GM18505 (cell line): ENCODE measurements around the gene PRKN.

Experiments
- ATAC-seq: cut with Tn5 transposase; IDR thresholded peaks from one replicate; pipeline ENCODE4 v1.9.1; 2021; ENCODE audit not compliant: unreplicated experiment
- POLR2A ChIP-seq: IDR thresholded peaks from 4 replicates; pipeline ENCODE4 v1.6.1; 2011; ENCODE audit warnings: borderline replicate concordance; ENCODE audit not compliant: insufficient read depth, insufficient read length; ENCODE audit errors: extremely low read depth

PRKN gene

DNA sequence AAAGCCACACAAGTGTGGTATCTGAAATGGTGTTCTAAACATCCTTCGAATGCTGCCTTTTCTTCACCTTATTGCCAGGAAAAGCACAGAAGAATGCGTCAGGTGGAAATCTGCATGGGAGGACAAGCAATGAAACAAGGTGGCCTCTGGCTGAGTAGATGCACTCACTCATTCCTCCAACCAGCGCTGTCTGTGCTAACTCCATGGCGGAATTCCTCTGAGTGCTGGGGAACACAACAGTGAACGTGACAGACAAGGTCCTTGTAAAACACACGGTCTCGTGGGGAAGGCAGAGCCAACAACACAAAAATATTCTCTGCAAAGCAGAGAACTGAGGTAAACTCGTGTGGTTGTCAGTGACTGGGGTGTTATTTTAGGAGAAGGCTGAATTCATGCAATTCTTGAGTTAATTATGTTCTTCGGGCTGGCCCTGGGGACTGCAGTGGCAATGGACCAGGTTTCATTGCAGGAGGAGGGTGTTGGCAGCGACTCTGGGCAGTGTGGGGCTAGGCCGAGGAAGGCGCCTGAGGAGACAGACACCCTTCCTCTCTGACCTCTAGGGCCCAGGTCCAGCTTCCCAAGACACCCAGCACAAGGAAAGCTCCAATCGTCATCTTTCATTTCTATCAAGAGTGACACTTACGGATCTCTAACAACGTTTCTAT is 339.7 kb downstream of the PRKN start:
- no peak for TF ChIP-seq POLR2A
- no peak for ATAC-seq

GRCh38 chr6:162385980-162386379 is 341.6 kb downstream of the PRKN start:
- ATAC-seq: no peak
- no peak for TF ChIP-seq POLR2A

GRCh38 chr6:162379757-162380409 is 347.7 kb downstream of the PRKN start:
- ATAC-seq: no peak
- TF ChIP-seq POLR2A: no peak

DNA sequence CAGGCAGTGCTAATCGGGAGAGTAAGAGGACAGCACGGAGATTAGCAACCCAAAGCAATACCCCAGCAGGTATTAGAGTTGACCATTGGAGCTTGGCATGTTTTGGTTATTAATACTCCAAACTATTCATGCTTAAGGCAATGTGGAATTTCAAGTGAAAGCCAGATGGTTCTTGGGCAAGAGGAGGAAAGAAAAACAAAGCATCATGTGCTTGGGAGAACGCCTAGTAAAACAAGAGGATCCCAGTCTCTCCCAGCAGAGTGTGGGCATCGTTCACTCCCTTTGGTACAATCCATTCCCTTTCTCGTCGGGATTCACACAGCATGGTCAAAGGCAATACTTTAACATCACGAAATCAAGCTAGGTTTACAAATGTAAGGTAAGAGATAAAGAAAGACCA is 349.8 kb downstream of the PRKN start:
- no peak for ATAC-seq
- no peak for TF ChIP-seq POLR2A

- ATAC-seq: no peak
Observed at GRCh38 chr6:162373868-162374267, 353.7 kb downstream of the PRKN start.

DNA sequence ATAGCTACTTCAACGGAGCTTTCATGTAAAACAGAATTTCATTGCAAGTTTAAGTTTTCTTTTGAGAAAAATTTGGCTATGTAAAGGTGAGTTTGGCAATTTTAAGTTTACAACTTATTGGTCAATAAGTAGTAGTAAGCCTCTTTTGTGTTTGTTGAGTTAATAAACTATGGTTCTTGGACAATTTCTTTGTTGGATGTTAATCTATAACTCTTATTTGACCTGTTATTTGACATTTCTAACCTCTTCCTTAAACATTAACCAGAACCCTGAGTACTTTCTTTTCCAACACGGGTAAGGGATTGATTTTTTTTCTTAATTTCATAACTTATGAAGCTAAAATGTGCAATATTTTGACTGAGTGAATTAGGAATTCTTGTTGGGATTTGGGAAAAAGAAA is 354.4 kb downstream of the PRKN start:
- TF ChIP-seq POLR2A: no peak
- no peak for ATAC-seq

More at GRCh38 chr6:162373868-162374267, 353.7 kb downstream of the PRKN start:
- no peak for TF ChIP-seq POLR2A

GRCh38 chr6:162372106-162372505 is 355.5 kb downstream of the PRKN start:
- no peak for ATAC-seq
- no peak for TF ChIP-seq POLR2A

DNA sequence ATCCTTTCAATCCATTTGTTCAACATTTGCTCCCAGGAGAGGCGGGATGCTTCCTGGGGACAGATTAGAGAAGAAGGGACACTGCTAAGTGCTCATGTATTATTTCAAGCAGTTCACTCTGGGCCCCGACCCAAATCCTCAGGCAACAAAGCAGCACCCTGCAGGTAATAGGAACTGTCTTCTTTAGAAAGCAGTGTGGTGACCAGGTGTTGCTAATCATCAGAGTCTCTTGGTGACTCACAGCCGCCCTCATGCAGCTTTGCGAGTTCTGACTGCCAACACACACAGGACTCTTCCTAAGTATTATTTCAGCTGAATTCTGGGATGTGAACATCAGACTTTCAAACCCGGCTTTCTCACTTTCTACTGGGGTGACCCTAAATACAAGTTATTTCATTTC is 356.4 kb downstream of the PRKN start:
- ATAC-seq: no peak
- no peak for TF ChIP-seq POLR2A

GRCh38 chr6:162369091-162369490 is 358.5 kb downstream of the PRKN start:
- no peak for ATAC-seq
- no peak for TF ChIP-seq POLR2A

DNA sequence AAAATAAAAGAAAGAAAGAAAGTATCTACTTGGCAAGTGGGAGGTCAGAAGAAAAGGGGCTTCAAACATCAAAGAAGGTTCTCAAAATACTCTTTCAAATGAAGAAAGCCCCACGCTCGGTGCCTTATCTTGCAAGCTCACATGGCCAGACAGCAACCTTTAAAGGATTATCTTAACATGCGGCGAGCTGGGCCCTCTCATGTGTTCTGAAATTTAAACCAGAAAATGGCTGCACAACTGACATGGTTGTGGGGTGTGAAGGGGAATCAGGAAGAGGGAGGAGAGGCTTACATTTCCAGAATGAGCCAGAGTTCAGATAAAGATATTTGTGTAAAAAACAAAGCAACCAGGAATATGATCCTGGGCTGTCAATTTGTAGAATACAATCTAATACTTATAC is 363.1 kb downstream of the PRKN start:
- TF ChIP-seq POLR2A: no peak
- ATAC-seq: no peak

- no peak for ATAC-seq
- no peak for TF ChIP-seq POLR2A
Observed at GRCh38 chr6:162363757-162364156, 363.8 kb downstream of the PRKN start.

- ATAC-seq: no peak
- TF ChIP-seq POLR2A: no peak
Observed at GRCh38 chr6:162360901-162361567, 366.5 kb downstream of the PRKN start.

DNA sequence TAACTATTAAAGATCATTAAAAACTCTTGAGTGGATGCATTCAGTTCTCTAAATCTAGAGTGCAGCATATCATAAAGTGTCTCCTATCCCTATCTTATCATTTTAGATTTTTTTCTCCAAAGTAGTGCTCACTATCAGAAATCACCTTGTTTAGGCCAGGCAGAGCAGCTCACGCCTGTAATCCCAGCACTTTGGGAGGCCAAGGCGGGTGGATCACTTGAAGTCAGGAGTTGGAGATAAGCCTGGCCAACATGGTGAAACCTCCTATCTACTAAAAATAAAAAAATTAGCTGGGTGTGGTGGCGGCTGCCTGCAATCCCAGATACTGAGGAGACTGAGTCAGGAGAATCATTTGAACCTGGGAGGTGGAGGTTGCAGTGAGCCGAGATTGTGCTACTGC is 368.9 kb downstream of the PRKN start:
- no peak for ATAC-seq
- TF ChIP-seq POLR2A: no peak

DNA sequence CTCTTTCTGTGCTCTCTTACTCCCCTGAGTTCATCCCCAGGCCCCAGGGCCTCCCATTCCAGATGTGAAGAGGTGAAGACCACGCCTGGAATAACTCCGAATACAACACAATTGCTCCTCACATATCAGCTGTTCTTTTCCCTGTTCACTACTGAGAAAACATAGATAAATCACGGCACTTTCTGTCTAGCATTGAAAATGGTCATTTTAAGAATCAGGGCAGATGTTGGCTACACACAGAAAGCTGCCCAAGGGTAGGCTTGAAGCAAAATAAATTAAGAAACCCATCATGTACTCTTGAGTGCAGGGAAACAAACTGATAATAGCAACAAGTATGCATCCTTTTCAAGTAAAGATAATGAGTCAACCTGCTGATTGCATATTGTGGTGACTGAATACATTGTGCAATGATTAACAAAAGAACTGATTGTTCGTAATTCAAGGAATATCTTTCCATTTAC is 382.5 kb downstream of the PRKN start:
- no peak for ATAC-seq
- TF ChIP-seq POLR2A: no peak

DNA sequence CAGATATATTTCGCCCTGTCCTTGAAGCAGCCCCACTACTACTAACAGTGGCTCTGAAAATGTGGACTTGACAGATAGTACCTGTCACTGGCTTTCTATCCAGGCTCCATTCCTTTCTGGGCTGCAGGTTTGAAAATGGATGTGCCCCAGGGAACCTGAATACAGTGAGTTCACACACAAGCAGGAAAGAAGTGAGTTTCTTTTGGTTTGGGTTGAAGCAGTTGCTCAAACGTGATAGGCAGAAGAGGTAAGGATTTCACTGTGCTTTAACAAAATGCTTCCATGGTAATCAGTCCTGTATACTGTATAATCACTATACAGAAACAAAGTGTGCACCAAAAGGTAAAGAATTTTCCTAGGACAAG is 382.9 kb downstream of the PRKN start:
- TF ChIP-seq POLR2A: no peak
- ATAC-seq: no peak
